Measurements from ENCODE around the gene SUPT20HL2.

GRCh38 chrX:24292353-24292752, 21.5 kb downstream of the SUPT20HL2 start:
- TF ChIP-seq, protein P1, sequence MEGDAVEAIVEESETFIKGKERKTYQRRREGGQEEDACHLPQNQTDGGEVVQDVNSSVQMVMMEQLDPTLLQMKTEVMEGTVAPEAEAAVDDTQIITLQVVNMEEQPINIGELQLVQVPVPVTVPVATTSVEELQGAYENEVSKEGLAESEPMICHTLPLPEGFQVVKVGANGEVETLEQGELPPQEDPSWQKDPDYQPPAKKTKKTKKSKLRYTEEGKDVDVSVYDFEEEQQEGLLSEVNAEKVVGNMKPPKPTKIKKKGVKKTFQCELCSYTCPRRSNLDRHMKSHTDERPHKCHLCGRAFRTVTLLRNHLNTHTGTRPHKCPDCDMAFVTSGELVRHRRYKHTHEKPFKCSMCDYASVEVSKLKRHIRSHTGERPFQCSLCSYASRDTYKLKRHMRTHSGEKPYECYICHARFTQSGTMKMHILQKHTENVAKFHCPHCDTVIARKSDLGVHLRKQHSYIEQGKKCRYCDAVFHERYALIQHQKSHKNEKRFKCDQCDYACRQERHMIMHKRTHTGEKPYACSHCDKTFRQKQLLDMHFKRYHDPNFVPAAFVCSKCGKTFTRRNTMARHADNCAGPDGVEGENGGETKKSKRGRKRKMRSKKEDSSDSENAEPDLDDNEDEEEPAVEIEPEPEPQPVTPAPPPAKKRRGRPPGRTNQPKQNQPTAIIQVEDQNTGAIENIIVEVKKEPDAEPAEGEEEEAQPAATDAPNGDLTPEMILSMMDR (conservative IDR thresholded peaks at IDR 0.05 in 1 of 2, IDR thresholded peaks at IDR 0.05 in 1 of 2; ENCODE audit: extremely low read depth in 1 of 2, insufficient read depth in 1 of 2, low read depth in 1 of 2, low read length in 2 of 2), result no peak
- no peak for TF ChIP-seq EZH2 (IDR thresholded peaks at IDR 0.05; ENCODE audit: borderline replicate concordance, low read length)
